ENCODE measurements around the gene SOX6. TPM values are rescaled to one million over a fixed set of nuclear protein-coding genes. Genes with fewer than 3 reads are reported as not detected.

SOX6 gene
- polyA plus RNA-seq, 3 donors = not detected

GRCh38 chr11:16271258-16271657 is 85.1 kb downstream of the SOX6 start:
- Mint-ChIP-seq H3K27me3 (ENCODE audit: low read depth in 3 of 3) (peaks cover 0 to 2% (median 0%) of the 10 kb centered on the region in 3 donors), H3K36me3 (no peaks in the 10 kb centered on the region), H3K9me3 (peaks cover 0 to 3% (median 0%) of the 10 kb centered on the region in 7 donors), H3K4me1 (no peaks in the 10 kb centered on the region), H3K4me3 (no peak overlapping the region), H3K27ac (no peak overlapping the region)
- intact Hi-C loops (cut with micrococcal nuclease) = no loop called here
- WGBS (ENCODE audit: insufficient coverage) = no CpG with 5 or more reads among the region's 1 CpG
- TF ChIP-seq CTCF (IDR thresholded peaks at IDR 0.05) = no peak
- no peaks in the 10 kb centered on the region for H3K4me1 ChIP-seq (ENCODE audit: control insufficient read depth in 1 of 2, insufficient read depth in 2 of 2, low read length in 2 of 2)
- H3K36me3 ChIP-seq (replicated peaks in 1 of 2; ENCODE audit: control insufficient read depth in 1 of 2, insufficient read depth in 2 of 2, low read length in 2 of 2) = no peaks in the 10 kb centered on the region
- no peaks in the 10 kb centered on the region for H3K79me2 ChIP-seq (ENCODE audit: insufficient read depth, low read length)
- H3K4me2 ChIP-seq (replicated peaks; ENCODE audit: extremely low read depth, low read length, poor library complexity, severe bottlenecking) = no peak overlapping the region
- no peaks in the 10 kb centered on the region for H3K27me3 ChIP-seq (ENCODE audit: control insufficient read depth in 2 of 2, insufficient read depth in 2 of 2, low read length in 2 of 2)
- DNase-seq = no peak
- H3K4me3 ChIP-seq (replicated peaks in 1 of 3; ENCODE audit: low read depth in 2 of 3, low read length in 3 of 3) = no peak overlapping the region
- H3K27ac ChIP-seq (ENCODE audit: low read depth in 1 of 2, low read length in 2 of 2) = no peak overlapping the region
- H4K20me1 ChIP-seq (ENCODE audit: insufficient read depth, low read length) = no peaks in the 10 kb centered on the region
- no peak overlapping the region for H2AFZ ChIP-seq (ENCODE audit: insufficient read depth, low read depth, low read length, poor library complexity, severe bottlenecking)
- H3K9me3 ChIP-seq (replicated peaks in 1 of 2; ENCODE audit: control insufficient read depth in 1 of 2, insufficient read depth in 1 of 2, low read length in 2 of 2) = no peaks in the 10 kb centered on the region
- no peak overlapping the region for H3K9ac ChIP-seq (ENCODE audit: insufficient read depth, low read length, poor library complexity, severe bottlenecking)

DNA sequence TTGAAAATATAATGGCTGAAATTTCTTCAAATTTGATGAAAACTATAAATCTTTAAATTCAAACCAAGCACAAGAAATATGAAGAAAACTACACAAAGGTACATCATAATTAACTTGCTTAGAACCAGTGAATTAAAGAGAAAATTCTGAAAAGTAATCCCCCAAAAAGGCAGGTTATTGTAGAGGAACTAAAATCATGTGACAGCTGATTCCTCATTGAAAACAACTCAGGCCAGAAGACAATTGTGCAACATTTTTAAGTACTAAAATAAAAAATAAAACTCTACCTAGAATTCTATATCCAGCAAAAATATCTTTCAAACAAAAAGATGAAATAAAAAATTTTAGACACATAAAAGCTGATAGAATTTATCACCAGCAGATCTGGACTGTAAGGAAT is 90.3 kb downstream of the SOX6 start:
- Histone ChIP-seq H2AFZ (ENCODE audit: insufficient read depth, low read depth, low read length, poor library complexity, severe bottlenecking) (no peak overlapping the region), H3K4me3 (replicated peaks in 1 of 3; ENCODE audit: low read depth in 2 of 3, low read length in 3 of 3) (no peak overlapping the region), H3K79me2 (ENCODE audit: insufficient read depth, low read length) (no peaks in the 10 kb centered on the region), H4K20me1 (ENCODE audit: insufficient read depth, low read length) (no peaks in the 10 kb centered on the region), H3K4me1 (ENCODE audit: control insufficient read depth in 1 of 2, insufficient read depth in 2 of 2, low read length in 2 of 2) (no peaks in the 10 kb centered on the region), H3K9me3 (replicated peaks in 1 of 2; ENCODE audit: control insufficient read depth in 1 of 2, insufficient read depth in 1 of 2, low read length in 2 of 2) (no peaks in the 10 kb centered on the region), H3K27ac (ENCODE audit: low read depth in 1 of 2, low read length in 2 of 2) (no peak overlapping the region), H3K4me2 (replicated peaks; ENCODE audit: extremely low read depth, low read length, poor library complexity, severe bottlenecking) (no peak overlapping the region), H3K36me3 (replicated peaks in 1 of 2; ENCODE audit: control insufficient read depth in 1 of 2, insufficient read depth in 2 of 2, low read length in 2 of 2) (no peaks in the 10 kb centered on the region), H3K27me3 (ENCODE audit: control insufficient read depth in 2 of 2, insufficient read depth in 2 of 2, low read length in 2 of 2) (no peaks in the 10 kb centered on the region), H3K9ac (ENCODE audit: insufficient read depth, low read length, poor library complexity, severe bottlenecking) (no peak overlapping the region)
- intact Hi-C loops (cut with micrococcal nuclease) = no loop called here
- no peak for TF ChIP-seq CTCF (IDR thresholded peaks at IDR 0.05)
- Mint-ChIP-seq H3K27ac (no peak overlapping the region), H3K4me1 (no peaks in the 10 kb centered on the region), H3K4me3 (no peak overlapping the region), H3K9me3 (peaks cover 0 to 7% (median 0%) of the 10 kb centered on the region in 7 donors), H3K36me3 (no peaks in the 10 kb centered on the region), H3K27me3 (ENCODE audit: low read depth in 3 of 3) (peaks cover 0 to 2% (median 0%) of the 10 kb centered on the region in 3 donors)
- DNase-seq = no peak
